ENCODE data around the gene CSNK1A1L. TPM values are rescaled to one million over a fixed set of nuclear protein-coding genes. Genes with fewer than 3 reads are reported as not detected.

The CSNK1A1L gene
- total RNA-seq, 4 donors from 2014 or later, result not detected

DNA sequence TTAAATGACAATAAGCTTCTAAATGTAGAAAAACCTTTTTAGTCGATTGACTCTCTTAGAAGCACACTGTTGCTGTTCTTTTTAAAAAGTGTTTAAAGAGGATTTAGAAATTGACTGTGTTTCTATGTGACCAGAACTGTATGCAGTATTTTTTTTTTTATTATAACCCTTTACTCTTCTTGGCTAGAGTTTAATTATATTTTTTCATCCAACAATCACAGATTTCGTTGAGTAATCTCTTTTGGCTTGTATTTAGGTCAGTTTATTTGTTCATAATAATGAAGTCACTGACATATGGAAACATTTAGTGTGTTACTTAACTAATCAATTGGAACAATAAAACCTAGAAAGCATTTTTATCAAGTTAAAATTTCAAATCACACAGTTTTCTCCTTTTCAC lies 19.9 kb downstream of the CSNK1A1L start:
- Histone ChIP-seq H3K9me3 (no peaks in the 10 kb centered on the region), H3K36me3 (no peaks in the 10 kb centered on the region), H3K4me3 (no peak overlapping the region), H3K4me1 (no peaks in the 10 kb centered on the region), H3K27ac (no peak overlapping the region), H3K27me3 (no peaks in the 10 kb centered on the region)
- no peak for DNase-seq
- 19 to 35% methylated on average over 2 of the region's 2 CpGs for WGBS, 2 donors
- TF ChIP-seq, protein P1, sequence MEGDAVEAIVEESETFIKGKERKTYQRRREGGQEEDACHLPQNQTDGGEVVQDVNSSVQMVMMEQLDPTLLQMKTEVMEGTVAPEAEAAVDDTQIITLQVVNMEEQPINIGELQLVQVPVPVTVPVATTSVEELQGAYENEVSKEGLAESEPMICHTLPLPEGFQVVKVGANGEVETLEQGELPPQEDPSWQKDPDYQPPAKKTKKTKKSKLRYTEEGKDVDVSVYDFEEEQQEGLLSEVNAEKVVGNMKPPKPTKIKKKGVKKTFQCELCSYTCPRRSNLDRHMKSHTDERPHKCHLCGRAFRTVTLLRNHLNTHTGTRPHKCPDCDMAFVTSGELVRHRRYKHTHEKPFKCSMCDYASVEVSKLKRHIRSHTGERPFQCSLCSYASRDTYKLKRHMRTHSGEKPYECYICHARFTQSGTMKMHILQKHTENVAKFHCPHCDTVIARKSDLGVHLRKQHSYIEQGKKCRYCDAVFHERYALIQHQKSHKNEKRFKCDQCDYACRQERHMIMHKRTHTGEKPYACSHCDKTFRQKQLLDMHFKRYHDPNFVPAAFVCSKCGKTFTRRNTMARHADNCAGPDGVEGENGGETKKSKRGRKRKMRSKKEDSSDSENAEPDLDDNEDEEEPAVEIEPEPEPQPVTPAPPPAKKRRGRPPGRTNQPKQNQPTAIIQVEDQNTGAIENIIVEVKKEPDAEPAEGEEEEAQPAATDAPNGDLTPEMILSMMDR (IDR thresholded peaks at IDR 0.05), result no peak
- TF ChIP-seq POLR2A (IDR thresholded peaks at IDR 0.05), result no peak
- intact Hi-C loops (cut with DNase I), result no loop called here

DNA sequence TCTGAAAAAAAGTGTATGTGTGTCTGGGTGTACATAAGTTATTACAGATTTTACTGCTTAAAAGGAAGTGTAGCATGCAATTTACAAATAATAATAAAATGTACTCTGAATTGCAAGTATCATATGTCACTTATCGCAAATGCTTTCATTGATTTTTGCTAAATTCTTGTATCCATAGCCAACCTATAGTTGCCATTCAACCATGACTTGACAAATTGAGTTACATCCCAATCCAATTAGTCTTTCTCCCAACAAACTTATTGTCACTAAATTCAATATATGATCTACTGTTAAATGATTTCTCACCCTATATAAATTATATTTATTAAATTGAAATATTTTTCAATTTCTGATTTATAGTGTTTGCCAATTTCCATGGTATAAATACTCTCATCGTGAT lies 28.6 kb downstream of the CSNK1A1L start:
- WGBS, 2 donors, result 91 to 96% methylated on average over 2 of the region's 2 CpGs
- no peak overlapping the region for H3K4me3 ChIP-seq
- no peak for TF ChIP-seq POLR2A (IDR thresholded peaks at IDR 0.05)
- TF ChIP-seq, protein P1 (IDR thresholded peaks at IDR 0.05), result no peak
- H3K9me3 ChIP-seq, result no peaks in the 10 kb centered on the region
- no peak overlapping the region for H3K27ac ChIP-seq
- no peaks in the 10 kb centered on the region for H3K27me3 ChIP-seq
- intact Hi-C loops (cut with DNase I), result no loop called here
- H3K36me3 ChIP-seq, result no peaks in the 10 kb centered on the region
- H3K4me1 ChIP-seq, result no peaks in the 10 kb centered on the region
- no peak for DNase-seq

DNA sequence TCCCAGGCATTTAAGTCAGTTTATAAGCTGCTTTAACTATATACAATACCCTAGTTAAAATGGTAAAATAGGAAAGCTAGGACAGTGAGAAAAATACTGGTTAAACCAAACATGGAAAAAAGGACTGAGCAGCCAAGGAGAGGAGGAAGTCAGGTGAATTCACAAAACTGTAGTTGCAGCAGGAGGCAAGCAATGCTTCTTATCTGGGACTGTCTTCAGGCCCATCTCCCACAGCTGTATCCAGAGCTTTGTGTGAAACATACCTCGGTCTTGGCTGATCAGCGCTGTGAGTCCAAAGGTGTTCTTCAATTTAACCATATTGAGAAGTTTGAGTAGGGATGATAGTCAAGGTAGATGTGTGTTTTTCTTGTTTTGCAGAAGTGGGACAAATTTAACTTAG lies 30.3 kb downstream of the CSNK1A1L start:
- no peak for DNase-seq
- H3K27me3 ChIP-seq, result no peaks in the 10 kb centered on the region
- no peaks in the 10 kb centered on the region for H3K4me1 ChIP-seq
- 82% methylated on average over 2 of the region's 2 CpGs for WGBS, 2 donors
- H3K36me3 ChIP-seq, result no peaks in the 10 kb centered on the region
- no peaks in the 10 kb centered on the region for H3K9me3 ChIP-seq
- no peak overlapping the region for H3K27ac ChIP-seq
- intact Hi-C loops (cut with DNase I), result no loop called here
- no peak overlapping the region for H3K4me3 ChIP-seq
- TF ChIP-seq, protein P1 (IDR thresholded peaks at IDR 0.05), result no peak
- TF ChIP-seq POLR2A (IDR thresholded peaks at IDR 0.05), result no peak

DNA sequence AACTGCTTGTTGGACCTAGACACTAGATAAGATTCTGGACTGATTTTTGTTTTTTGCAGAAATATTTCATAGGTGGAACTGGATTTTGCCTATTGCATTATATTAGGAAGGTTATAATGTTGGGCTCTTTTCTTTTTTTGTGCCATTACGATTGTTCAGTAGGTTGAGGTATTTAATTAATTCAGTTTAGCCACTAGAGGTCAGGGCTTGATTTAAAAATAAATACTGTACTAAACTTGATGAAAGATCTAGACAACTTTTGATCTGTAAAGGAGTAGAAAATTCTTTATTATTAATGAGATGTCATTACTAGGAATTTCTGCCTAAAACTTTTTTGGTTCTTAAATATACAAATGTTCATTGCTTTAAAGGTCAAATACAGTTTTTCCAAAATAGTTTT lies 30.8 kb downstream of the CSNK1A1L start:
- Histone ChIP-seq H3K9me3 (no peaks in the 10 kb centered on the region), H3K4me3 (no peak overlapping the region), H3K27ac (no peak overlapping the region), H3K27me3 (no peaks in the 10 kb centered on the region), H3K4me1 (no peaks in the 10 kb centered on the region), H3K36me3 (no peaks in the 10 kb centered on the region)
- 0 to 9% methylated on average over 1 of the region's 1 CpG for WGBS, 2 donors
- TF ChIP-seq, protein P1 (IDR thresholded peaks at IDR 0.05), result peak in 5 of 6 experiments; percentile 30 to 56 (median 40)
- no peak for TF ChIP-seq POLR2A (IDR thresholded peaks at IDR 0.05)
- DNase-seq, result no peak
- intact Hi-C loops (cut with DNase I), result no loop called here

DNA sequence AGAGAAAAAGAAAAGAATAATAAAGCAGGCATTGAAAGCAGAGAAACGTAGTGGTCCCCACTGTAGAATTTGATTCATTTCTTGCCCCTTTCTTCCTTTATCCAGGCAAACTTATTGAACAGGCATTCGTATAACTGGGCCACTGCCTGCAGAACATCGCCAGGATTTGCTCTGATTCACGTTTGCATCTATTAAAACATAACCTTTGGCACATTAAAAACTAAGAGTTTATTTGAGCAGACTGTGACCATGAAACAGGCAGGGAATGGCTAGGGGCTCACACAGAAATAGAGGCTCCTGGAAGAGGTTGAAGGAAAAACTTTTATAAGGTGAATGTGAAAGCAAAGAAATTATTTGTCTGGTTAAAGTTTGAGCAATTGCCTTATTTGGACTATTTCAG lies 33.4 kb downstream of the CSNK1A1L start:
- WGBS, 2 donors, result 58 to 63% methylated on average over 4 of the region's 4 CpGs
- intact Hi-C loops (cut with DNase I), result no loop called here

More for the DNA sequence above, 33.4 kb downstream of the CSNK1A1L start:
- Histone ChIP-seq H3K9me3 (no peaks in the 10 kb centered on the region), H3K36me3 (no peaks in the 10 kb centered on the region), H3K4me1 (no peaks in the 10 kb centered on the region), H3K4me3 (no peak overlapping the region), H3K27me3 (no peaks in the 10 kb centered on the region), H3K27ac (no peak overlapping the region)
- no peak for DNase-seq
- TF ChIP-seq POLR2A (IDR thresholded peaks at IDR 0.05), result no peak
- TF ChIP-seq, protein P1 (IDR thresholded peaks at IDR 0.05), result no peak

All from esophagus squamous epithelium (tissue), 5 donors.